Measurements from ENCODE around the gene TSSC4.

Gene TSSC4

DNA sequence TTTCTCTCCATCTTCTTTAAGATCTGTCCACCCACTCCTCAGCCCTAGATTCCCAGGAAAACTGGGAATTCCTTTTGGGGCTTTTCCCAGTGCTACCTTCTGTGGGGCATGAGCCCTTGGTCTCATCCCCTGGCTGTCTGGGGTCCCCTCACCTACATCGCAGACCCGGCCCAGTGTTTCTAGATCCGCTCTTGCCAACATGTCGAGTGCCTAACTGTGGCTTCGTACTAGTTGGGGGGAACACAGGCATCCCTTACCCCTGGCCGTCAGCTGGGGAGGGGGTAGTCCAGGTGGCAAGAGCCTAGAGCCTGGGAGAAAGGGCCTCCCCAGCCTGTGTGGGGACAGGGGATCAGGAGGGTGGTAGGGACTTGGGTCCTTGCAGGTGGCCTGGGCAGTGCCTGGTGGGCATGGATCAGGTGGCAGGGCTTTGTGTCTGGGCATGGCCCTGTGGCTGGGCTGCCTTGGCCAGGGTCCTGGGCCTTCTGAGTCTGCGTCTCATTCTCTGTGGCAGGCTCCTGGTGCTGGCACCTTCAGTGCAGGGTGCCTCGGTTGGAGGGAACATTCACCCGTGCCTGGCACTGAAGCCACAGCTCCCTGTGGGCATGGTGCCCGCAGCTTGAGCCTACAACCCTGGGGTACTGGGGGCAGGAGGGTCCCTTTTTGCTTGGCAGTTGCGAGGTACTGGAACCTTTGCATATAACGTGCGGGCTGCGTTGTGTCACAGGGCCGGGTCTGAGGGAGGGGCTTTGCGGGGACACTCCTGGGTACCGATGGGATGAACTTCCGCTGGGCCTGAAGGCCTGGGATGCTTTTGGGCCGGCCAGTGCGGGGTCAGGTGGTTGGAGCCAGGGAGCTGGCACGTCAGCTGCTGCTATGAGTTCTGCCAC is 48.4 kb downstream of the TSSC4 start:
- TF ChIP-seq GFI1B (tag by site-specific recombination; IDR thresholded peaks at IDR 0.05) (no peak), WT1 (tag by site-specific recombination; IDR thresholded peaks at IDR 0.05) (no peak)
- Histone ChIP-seq H3K36me3 (ENCODE audit: control insufficient read depth in 2 of 2, insufficient read depth in 1 of 2, low read length in 2 of 2) (no peaks in the 10 kb centered on the region), H3K9me3 (ENCODE audit: control insufficient read depth, insufficient read depth, low read depth, low read length) (no peaks in the 10 kb centered on the region), H3K27ac (ENCODE audit: extremely low read depth, low read depth, low read length) (no peak overlapping the region), H3K4me1 (ENCODE audit: control insufficient read depth, insufficient read depth, low read length) (no peaks in the 10 kb centered on the region), H3K4me3 (ENCODE audit: low read depth, low read length) (no peak overlapping the region)
- CTCF ChIA-PET = no interaction called here
- POLR2A ChIA-PET = no interaction called here

- H3K27ac ChIP-seq (ENCODE audit: extremely low read depth, low read depth, low read length) = no peak overlapping the region
- CTCF ChIA-PET = no interaction called here
- TF ChIP-seq ZNF792 (tag by site-specific recombination; IDR thresholded peaks at IDR 0.05) = no peak
- TF ChIP-seq ZNF610 (tag by site-specific recombination; IDR thresholded peaks at IDR 0.05; ENCODE audit: borderline replicate concordance) = no peak
- TF ChIP-seq KLF1 (tag by site-specific recombination; IDR thresholded peaks at IDR 0.05) = no peak
- TF ChIP-seq ZNF423 (tag by site-specific recombination; IDR thresholded peaks at IDR 0.05) = no peak
- no peak for TF ChIP-seq ZNF529 (tag by site-specific recombination; IDR thresholded peaks at IDR 0.05; ENCODE audit: insufficient replicate concordance)
Measured at GRCh38 chr11:2449548-2450320, 49.2 kb downstream of the TSSC4 start.

GRCh38 chr11:2450321-2451041 is 49.9 kb downstream of the TSSC4 start:
- TF ChIP-seq ZNF530 (tag by site-specific recombination; IDR thresholded peaks at IDR 0.05; ENCODE audit: low read depth) (no peak), ZNF19 (tag by site-specific recombination; IDR thresholded peaks at IDR 0.05; ENCODE audit: low read depth) (no peak), SCRT2 (tag by site-specific recombination; IDR thresholded peaks at IDR 0.05) (no peak), ZNF776 (tag by site-specific recombination; IDR thresholded peaks at IDR 0.05; ENCODE audit: borderline replicate concordance) (no peak)
- Histone ChIP-seq H3K4me3 (ENCODE audit: low read depth, low read length) (no peak overlapping the region), H3K4me1 (ENCODE audit: control insufficient read depth, insufficient read depth, low read length) (no peaks in the 10 kb centered on the region), H3K9me3 (ENCODE audit: control insufficient read depth, insufficient read depth, low read depth, low read length) (no peaks in the 10 kb centered on the region), H3K27ac (ENCODE audit: extremely low read depth, low read depth, low read length) (no peak overlapping the region), H3K36me3 (ENCODE audit: control insufficient read depth in 2 of 2, insufficient read depth in 1 of 2, low read length in 2 of 2) (no peaks in the 10 kb centered on the region)
- ChIA-PET CTCF (no interaction called here), POLR2A (no interaction called here)

More at GRCh38 chr11:2449548-2450320, 49.2 kb downstream of the TSSC4 start:
- POLR2A ChIA-PET = no interaction called here
- Histone ChIP-seq H3K4me1 (ENCODE audit: control insufficient read depth, insufficient read depth, low read length) (no peaks in the 10 kb centered on the region), H3K36me3 (ENCODE audit: control insufficient read depth in 2 of 2, insufficient read depth in 1 of 2, low read length in 2 of 2) (no peaks in the 10 kb centered on the region), H3K9me3 (ENCODE audit: control insufficient read depth, insufficient read depth, low read depth, low read length) (no peaks in the 10 kb centered on the region), H3K4me3 (ENCODE audit: low read depth, low read length) (no peak overlapping the region)

DNA sequence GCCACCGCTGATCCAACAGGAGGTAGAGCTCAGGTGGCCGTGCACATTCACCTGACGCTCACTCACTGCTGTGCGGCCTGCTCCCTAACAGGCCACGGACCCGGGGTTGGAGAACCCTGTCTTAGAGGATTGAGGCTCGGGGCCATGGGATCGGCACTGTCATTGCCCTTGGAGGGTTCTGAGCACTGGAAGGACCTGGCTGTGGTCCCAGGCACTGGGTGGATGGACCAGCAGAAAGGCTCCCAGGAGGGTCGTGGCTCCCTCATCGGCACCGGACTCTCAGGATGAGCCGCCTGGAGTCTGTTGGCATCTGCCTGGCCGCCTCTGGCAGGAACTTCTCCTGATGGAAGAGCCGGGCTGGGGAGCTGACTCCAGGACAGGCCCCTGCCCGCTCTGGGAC is 50.8 kb downstream of the TSSC4 start:
- ChIA-PET POLR2A (no interaction called here), CTCF (interaction anchor here (0.6 kb wide), 1 partner anchor 13 kb away, joined by 3 read pairs; no protein-coding TSS in a partner anchor)
- Histone ChIP-seq H3K36me3 (ENCODE audit: control insufficient read depth in 2 of 2, insufficient read depth in 1 of 2, low read length in 2 of 2) (no peaks in the 10 kb centered on the region), H3K9me3 (ENCODE audit: control insufficient read depth, insufficient read depth, low read depth, low read length) (no peaks in the 10 kb centered on the region), H3K4me3 (ENCODE audit: low read depth, low read length) (no peak overlapping the region), H3K27ac (ENCODE audit: extremely low read depth, low read depth, low read length) (no peak overlapping the region), H3K4me1 (ENCODE audit: control insufficient read depth, insufficient read depth, low read length) (no peaks in the 10 kb centered on the region)
- TF ChIP-seq ZFHX2 (tag by site-specific recombination; conservative IDR thresholded peaks at IDR 0.05) (no peak), RBAK (tag by site-specific recombination; IDR thresholded peaks at IDR 0.05) (no peak), YY1 (tag by site-specific recombination; IDR thresholded peaks at IDR 0.05) (no peak), ZNF133 (tag by site-specific recombination; IDR thresholded peaks at IDR 0.05) (no peak), ZNF121 (tag by site-specific recombination; IDR thresholded peaks at IDR 0.05) (no peak)
